Sciatic nerve (tissue), 2 donors: ENCODE measurements around the gene FAAH. TPM values are rescaled to one million over a fixed set of nuclear protein-coding genes. Genes with fewer than 3 reads are reported as not detected.
"Not testable (repeated sequence)": the region's sequence is repeated elsewhere in the genome, so short reads cannot be mapped to it uniquely, and the experiment has no call there.

ENCODE experiments used
- ATAC-seq: fragments of 200-7000 bp; cut with Tn5 transposase; one replicate; pipeline ENCODE4 v1.9.1; 2020; ENCODE audit warnings: mild to moderate bottlenecking, moderate library complexity
- DNase-seq: peaks from one replicate; pipeline ENCODE4 v3.0.0-alpha.2; 2020; ENCODE audit warnings: low spot score
- intact Hi-C: fragments of 100-400 bp; cut with DNase I; formaldehyde crosslinking; loops from one replicate; pipeline ENCODE4 v1.14.2; 2022
- total RNA-seq: library from RNA; stranded (reverse); fragmentation: NEBNext Ultra II Directional; extraction: Animal tissue kit (Norgen Biotek cat#: 25700); gene quantifications from one replicate; pipeline ENCODE4 v1.2.1, GENCODE V29; 2021
- donor health status: DM: no; HTN: no; CAD: no.
- donor health status: DM: no; HTN: no; CAD: no.

FAAH gene
- total RNA-seq: 34.4 TPM

DNA sequence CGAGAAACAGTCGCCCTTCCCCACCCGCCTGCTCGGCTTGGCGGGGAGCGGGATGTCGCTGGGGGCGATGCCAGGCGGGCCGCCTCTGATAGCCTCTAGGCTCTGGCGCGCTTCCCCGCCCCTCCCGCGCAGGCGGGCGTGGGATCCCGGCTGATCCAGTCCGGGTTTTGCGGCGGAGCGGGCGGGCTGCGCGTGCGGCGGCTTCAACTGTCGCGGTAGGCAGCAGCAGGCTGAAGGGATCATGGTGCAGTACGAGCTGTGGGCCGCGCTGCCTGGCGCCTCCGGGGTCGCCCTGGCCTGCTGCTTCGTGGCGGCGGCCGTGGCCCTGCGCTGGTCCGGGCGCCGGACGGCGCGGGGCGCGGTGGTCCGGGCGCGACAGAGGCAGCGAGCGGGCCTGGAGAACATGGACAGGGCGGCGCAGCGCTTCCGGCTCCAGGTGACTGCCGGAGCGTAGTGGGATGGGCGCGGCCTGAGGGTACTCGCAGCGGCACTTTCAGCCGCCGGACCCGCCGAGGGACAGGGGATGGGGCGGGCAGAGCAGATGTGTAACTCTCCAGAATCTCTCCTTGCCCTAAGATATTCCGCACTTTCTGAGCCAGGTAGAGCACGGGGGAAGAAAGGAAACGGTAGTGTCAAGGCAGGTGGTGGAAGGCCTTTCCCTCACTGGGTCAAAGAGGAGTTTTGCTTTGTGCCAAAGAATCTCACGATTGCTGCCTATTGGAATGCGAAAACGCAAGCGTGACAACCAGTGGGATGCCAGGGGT, at the start of gene FAAH:
Gene FAAH, plus strand, starts transcription at position 210 of the 764 bp plus-strand sequence. Its CDS starts 32 bp downstream, at position 242.
- intact Hi-C loops: no loop called here
- DNase-seq: peak; percentile 81
- ATAC-seq: peak; percentile 73

DNA sequence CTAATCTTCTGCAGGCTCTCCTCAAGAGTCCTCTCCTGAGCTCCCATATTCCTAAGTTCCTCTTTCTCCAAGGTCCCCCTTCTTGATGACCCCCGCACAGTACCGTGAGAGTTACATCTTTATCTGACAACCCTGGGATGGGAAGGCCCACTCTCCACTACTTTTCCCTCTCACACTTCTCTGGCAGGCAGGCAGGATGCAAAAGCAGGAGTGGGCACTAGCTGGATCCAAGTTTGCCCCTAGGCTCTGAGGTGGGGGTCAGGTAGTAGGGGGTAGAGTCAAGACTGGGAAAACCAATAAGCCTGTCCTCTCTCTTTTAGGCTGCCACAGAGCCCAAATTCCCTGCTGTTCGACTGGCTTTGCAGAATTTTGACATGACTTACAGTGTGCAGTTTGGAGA, 49.6 kb upstream of the FAAH start:
- intact Hi-C loops: no loop called here
- no peak for ATAC-seq
- no peak for DNase-seq

DNA sequence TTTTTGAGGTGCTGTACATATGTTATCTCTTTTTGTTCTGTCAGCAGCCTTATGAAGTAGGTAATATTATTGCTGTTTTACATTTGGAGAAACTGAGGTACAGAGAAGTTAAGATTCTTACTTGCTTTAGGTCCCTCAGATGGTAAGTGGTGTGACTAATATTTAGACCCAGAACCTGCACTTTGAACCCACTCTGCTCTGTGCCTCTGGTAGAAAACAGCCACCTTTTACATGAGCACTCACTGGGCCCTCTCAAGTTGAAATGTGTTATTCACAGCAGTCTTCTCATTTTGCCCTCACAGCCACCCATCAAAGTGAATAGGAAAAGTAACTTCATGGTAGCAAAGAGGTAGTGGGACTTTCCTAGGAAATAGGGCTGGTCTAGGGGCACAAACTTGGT, 48.8 kb upstream of the FAAH start:
- ATAC-seq: no peak
- intact Hi-C loops: no loop called here
- no peak for DNase-seq

DNA sequence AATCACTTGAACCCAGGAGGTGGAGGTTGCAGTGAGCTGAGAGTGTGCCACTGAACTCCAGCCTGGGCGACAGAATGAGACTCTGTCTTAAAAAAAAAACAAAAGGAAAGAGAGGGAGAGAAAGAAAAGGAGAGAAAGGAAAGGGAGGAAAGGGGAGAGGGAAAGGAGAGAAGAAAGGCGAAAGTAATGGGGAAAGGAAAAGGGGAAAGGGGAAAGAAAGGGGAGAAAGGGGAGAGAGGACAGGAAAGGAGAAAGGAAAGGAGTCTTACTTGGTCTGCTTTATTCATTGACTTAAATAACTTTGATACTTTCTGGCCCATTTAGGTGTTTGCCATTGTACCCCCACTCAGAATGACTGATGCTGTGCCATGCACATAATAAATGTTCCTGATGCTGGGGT, 41.8 kb upstream of the FAAH start:
- ATAC-seq (no peak), DNase-seq (no peak)
- intact Hi-C loops: no loop called here

DNA sequence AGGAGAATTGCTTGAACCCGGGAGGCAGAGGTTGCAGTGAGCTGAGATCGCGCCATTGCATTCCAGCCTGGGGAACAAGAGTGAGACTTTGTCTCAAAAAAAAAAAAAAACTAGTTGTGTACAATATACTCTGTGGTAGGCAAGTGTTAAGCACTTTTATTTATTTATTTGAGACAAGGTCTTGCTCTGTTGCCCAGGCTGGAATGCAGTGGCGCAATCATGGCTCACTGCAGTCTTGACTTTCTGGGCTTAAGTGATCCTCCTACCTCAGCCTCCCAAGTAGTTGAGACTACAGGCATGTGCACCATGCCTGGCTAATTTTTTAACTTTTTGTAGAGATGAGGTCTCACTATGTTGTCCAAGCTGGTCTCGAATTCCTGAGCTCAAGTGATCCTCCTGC, 38.2 kb upstream of the FAAH start:
- ATAC-seq, intact Hi-C loops: not testable (repeated sequence)

DNA sequence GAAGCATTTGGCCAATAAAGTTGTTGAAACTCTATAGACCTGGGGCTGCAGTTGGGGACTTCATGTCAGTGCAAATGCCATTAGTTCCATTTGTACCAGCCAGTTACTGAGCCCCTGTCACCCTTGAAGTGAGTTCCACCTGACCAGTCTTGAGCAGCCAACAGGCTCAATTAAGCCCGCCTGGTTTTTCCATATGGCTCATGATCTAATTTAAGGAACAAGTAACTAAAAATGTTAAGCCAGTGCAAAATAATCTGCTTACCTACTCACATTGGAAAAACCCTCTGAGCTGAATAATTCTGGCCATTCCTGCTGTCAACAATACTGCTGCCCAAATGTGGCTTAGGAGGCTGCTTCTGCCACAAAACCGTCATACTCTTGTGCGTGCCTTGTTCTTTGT, 32.0 kb upstream of the FAAH start:
- ATAC-seq (no peak), DNase-seq (no peak)
- intact Hi-C loops: no loop called here

More for the DNA sequence above, 38.2 kb upstream of the FAAH start:
- not testable (repeated sequence) for DNase-seq

DNA sequence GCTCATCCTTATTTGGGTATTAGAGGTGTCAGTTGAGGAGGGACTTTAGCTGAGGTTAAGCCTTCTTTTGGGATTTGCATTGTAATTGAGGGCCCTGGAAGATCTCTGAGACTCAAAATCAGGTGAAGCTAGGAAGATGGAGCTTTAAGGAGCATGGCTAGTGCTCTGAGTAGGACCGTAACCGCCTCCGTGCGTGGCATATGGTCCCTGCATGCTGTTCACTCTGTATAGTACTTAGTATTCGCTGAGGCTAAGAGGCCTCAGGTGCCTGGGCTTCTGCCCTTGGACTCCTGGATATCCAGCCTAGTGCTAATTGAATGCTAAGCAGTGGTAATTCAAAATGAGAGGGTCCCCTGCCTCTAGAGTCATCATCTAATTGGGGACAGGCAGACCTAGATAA, 31.0 kb upstream of the FAAH start:
- intact Hi-C loops: no loop called here
- DNase-seq: no peak

DNA sequence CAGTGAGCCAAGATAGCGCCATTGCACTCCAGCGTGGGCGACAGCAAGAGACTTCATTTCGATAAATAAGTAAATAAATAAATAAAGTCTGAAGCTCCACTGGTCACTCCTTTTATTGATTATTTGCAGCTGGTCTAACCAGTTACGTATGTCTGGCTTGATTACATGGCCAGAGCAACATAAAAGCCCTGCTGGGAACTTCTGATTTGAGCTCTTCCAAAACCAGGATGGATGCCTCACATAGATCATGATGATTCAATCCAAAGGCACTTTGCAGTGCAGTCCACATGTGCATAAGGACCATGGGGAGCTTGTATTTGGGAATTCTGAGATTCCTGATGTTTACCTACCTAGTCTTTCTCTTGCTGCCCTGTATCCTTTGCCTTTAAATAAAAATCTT, 29.5 kb upstream of the FAAH start:
- intact Hi-C loops: no loop called here
- DNase-seq: no peak
- no peak for ATAC-seq

More for the DNA sequence above, 31.0 kb upstream of the FAAH start:
- no peak for ATAC-seq

DNA sequence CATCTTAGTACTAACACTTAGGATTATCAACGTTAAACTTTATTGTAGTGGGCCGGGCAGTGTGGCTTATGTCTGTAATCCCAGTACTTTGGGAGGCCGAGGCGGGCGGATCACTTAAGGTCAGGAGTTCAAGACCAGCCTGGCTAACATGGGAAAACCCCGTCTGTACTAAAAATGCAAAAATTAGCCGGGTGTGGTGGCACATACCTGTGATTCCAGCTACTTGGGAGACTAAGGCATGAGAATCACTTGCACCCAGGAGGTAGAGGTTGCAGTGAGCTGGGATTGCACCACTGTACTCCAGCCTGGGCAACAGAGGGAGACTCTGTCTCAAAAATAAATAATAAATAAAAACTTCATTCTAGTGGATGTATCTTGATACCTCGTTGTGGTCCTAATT, 28.3 kb upstream of the FAAH start:
- intact Hi-C loops, ATAC-seq, DNase-seq: not testable (repeated sequence)

DNA sequence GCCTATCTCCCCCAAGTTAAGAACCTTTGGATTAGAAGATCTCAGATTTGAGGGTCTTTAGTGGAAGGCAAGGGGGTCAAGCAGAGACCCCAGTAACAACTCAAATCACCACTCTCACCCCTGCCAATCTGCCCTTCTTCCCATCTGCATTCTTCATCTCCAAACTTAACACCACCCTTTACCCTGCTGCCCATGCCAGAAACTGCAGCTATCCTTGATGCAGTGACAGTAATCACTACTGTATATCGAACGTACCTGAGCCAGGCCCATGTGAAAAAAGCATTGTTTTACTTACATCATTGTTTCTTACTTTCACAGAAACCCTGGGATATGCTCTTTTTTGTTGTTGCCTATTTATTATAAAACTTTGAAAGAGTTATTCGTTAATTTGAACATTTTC, 27.0 kb upstream of the FAAH start:
- DNase-seq: no peak
- intact Hi-C loops: no loop called here
- ATAC-seq: no peak

DNA sequence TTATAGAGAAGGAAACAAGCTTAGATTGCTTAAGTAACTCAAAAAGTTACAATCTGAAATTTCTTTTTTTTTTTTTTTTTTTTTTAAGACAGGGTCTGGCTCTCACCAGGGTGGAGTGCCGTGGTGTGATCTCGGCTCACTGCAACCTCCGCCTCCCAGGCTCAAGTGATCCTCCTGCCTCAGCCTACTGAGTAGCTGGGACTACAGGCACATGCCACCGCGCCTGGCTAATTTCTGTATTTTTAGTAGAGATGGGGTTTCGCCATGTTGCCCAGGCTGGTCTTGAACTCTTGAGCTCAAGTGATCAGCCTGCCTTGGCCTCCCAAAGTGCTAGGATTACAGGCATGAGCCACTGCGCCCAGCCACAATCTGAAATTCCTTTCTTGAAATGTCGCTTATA, 26.4 kb upstream of the FAAH start:
- intact Hi-C loops, DNase-seq, ATAC-seq: not testable (repeated sequence)

DNA sequence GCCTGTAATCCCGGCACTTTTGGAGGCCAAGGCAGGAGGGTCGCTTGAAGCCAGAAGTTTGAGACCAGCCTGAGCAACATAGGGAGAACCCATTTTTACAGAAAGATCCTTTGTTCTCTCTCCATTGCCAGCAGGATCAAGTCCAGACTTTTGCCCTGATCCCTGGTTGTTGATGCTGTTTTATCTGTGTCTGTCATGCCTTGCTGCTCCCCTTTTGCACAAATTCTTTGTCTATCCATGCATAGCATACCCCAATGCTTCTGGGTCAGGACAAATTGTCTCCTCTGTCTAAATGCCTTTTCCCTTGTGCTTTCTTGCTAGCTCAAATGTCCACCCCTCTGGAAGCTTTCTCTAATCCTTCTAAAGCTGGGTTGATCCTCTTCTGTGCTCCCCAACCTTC, 25.3 kb upstream of the FAAH start:
- ATAC-seq: no peak
- DNase-seq: no peak
- intact Hi-C loops: no loop called here

DNA sequence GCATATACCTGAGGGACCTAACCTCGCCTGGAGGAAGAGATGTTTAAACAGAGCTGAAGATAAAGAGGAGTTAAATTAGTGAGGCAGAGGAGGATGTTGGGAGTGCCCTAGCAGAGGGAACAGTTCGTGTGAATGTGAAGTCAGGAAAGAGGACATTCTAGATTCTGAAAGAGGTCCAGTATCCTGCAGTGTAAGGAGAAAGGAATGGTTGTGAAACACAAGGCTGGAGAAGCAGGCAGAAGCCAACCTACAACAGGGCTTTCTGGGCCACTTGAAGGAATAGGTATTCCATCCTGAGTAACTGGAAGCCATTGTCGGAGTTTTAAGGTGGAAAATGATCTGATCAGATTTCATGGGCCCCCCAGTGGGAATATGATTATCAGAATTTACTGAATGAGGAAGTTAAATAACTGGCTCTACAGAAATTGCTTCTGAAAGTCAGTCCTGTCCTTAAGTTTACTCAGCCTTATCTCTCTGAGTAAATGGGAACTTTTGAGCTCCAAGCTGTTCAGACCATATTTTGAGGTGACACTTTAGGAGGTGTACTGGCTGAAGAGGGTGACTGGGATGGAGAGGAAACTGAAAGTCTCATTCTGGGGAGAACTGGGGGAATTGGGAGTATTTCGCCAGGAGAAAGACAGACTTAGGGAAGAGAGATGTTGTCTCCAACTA, 24.4 kb upstream of the FAAH start:
- ATAC-seq (no peak), DNase-seq (no peak)
- intact Hi-C loops: no loop called here

DNA sequence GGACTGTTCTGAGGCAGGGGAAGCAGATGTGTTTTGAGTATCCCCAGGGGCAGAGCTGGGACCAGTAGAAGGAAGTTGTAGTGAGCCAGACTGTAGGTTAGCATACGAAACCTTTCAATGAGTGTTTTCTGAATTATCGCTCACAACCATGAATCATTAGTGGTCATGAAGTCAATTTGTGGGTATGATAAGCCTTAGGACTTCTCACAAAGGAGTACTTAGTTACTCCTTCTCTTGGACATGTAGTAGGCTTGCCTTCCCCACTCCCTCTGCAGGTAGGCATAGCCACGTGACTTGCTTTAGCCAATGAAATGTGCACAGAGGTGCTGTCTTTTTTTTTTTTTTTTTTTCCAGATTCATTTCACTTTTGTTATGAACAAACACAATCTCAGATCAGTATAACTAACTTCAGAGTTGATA, 23.9 kb upstream of the FAAH start:
- no peak for DNase-seq
- ATAC-seq: no peak
- intact Hi-C loops: no loop called here

DNA sequence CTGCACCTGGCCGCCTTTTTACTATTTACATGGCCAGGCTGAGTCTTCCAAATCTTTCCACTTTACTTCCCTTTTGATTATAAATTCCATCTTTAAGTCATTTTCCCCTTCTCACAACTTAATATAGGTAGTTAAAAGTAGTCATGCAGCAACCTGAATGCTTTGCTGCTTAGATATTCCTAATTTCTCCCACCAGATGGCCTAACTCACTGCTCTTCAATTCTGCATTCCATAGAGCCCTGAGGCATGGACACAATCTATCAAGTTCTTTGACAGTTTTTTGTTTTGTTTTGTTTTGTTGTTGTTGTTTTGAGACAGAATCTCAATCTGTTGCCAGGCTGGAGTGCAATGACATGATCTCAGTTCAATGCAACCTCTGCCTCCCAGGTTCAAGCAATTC, 21.7 kb upstream of the FAAH start:
- DNase-seq (no peak), ATAC-seq (no peak)
- intact Hi-C loops: no loop called here

DNA sequence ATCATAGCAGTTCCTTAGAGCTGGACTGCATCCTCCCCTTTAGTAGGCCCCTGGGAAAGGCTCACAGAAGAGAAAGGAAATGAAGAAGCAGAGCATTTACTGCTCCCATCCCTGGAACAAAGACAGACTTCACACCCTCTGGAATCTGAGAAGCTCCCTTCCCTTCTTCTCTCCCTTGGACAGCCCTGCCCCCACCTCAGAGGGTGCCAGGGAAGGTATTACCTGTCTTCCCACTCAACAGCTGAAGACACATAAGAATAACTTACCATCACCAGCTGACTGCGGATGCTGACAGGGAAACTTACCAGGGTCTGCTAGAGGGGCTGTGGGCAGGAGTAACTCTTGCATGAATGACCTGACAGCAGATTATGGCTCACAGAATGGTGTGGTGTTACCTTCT, 14.1 kb upstream of the FAAH start:
- no peak for DNase-seq
- ATAC-seq: no peak
- intact Hi-C loops: no loop called here

DNA sequence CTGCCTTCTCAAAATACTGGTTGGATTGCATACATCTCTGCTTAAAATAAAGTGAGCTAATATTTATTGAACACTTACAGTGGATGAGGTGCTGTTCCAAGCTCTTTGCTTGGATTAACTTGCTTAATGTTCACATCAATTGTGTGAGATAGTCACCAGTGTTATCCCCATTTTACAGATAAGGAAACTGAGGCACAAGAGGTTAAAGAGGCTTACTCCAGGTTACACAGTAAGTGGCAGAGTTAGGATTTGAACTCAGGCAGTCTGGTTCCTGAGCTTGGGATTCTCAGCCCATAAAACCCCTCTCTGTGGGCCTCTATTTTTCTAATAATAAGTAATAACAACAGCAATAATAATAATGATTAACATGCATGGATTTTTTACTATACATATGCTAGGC, 13.6 kb upstream of the FAAH start:
- DNase-seq (no peak), ATAC-seq (no peak)
- intact Hi-C loops: no loop called here

DNA sequence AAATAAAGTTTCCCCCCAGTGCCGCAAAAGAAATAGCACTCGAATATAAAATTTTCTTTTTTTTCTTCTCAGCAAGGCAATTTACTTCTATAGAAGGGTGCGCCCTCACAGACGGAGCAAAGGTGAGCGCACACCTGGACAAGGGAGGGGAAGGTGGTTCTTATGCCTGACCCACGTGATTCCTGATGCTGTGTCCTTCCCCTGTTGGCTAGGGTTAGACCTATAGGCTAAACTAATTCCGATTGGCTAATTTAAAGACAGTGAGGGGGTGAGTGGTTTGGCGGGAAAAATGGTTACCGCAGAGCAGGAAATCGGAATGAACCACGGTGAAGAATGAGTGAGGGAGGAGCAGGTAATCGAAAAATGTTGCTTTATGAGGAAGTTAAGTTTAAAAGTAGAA, 607 bp upstream of the FAAH start:
- intact Hi-C loops: no loop called here
- DNase-seq (no peak), ATAC-seq (no peak)

DNA sequence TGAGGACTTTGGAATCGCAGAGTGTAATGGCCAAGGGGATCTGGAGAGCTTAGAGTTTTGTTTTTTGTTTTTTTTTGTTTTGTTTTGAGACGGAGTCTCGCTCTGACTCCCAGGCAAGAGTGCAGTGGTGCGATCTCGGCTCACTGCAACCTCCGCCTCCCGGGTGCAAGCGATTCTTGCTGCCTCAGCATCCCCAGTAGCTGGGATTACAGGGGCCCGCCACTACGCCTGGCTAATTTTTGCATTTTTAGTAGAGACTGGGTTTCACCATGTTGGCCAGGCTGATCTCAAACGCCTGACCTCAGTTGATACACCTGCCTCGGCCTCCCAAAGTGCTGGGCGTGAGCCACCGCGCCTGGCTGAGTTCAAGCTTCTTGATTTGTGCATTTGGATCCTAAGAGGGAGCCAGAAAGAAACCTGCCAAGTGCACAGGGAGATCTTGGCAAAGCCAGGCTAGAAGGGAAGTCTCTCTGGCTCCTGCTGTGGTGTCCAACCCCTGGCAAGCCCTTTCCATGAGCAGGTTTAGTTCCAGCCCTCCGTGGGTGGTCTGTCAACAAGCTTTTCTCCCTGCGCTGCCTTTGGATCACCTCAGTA, 852 bp downstream of the FAAH start:
- peak; percentile 88 for ATAC-seq
- intact Hi-C loops: no loop called here
- DNase-seq: no peak
